ENCODE measurements around the gene KHDC4. TPM values are rescaled to one million over a fixed set of nuclear protein-coding genes. Genes with fewer than 3 reads are reported as not detected.

KHDC4 gene
- polyA plus RNA-seq, 4 donors = 48.7 to 61.0 (median 50.7) TPM

GRCh38 chr1:155970531-155971167 lies 36.4 kb upstream of the KHDC4 start:
- DNase-seq (ENCODE audit: low read depth in 4 of 4, low spot score in 3 of 4) = no peak

- DNase-seq (ENCODE audit: low read depth in 4 of 4, low spot score in 3 of 4) = no peak
These were observed 35.2 kb upstream of the KHDC4 start for GRCh38 chr1:155969377-155969791.

GRCh38 chr1:155968670-155969069 lies 34.5 kb upstream of the KHDC4 start:
- no peak for DNase-seq (ENCODE audit: low read depth in 4 of 4, low spot score in 3 of 4)

GRCh38 chr1:155968051-155968400 lies 33.8 kb upstream of the KHDC4 start:
- no peak for DNase-seq (ENCODE audit: low read depth in 4 of 4, low spot score in 3 of 4)

GRCh38 chr1:155967341-155968050 lies 33.3 kb upstream of the KHDC4 start:
- DNase-seq (ENCODE audit: low read depth in 4 of 4, low spot score in 3 of 4) = no peak

GRCh38 chr1:155966750-155967149 lies 32.5 kb upstream of the KHDC4 start:
- no peak for DNase-seq (ENCODE audit: low read depth in 4 of 4, low spot score in 3 of 4)

- no peak for DNase-seq (ENCODE audit: low read depth in 4 of 4, low spot score in 3 of 4)
These were observed 31.9 kb upstream of the KHDC4 start for GRCh38 chr1:155966135-155966534.

- DNase-seq (ENCODE audit: low read depth in 4 of 4, low spot score in 3 of 4) = no peak
These were observed 30.0 kb upstream of the KHDC4 start for GRCh38 chr1:155964193-155964592.

- no peak for DNase-seq (ENCODE audit: low read depth in 4 of 4, low spot score in 3 of 4)
These were observed 28.5 kb upstream of the KHDC4 start for GRCh38 chr1:155962599-155963211.

- DNase-seq (ENCODE audit: low read depth in 4 of 4, low spot score in 3 of 4) = no peak
These were observed 27.7 kb upstream of the KHDC4 start for GRCh38 chr1:155961937-155962336.

GRCh38 chr1:155960081-155960745 lies 26.0 kb upstream of the KHDC4 start:
- DNase-seq (ENCODE audit: low read depth in 4 of 4, low spot score in 3 of 4) = no peak

GRCh38 chr1:155957411-155957915 lies 23.2 kb upstream of the KHDC4 start:
- DNase-seq (ENCODE audit: low read depth in 4 of 4, low spot score in 3 of 4) = no peak

GRCh38 chr1:155954645-155955044 lies 20.4 kb upstream of the KHDC4 start:
- DNase-seq (ENCODE audit: low read depth in 4 of 4, low spot score in 3 of 4) = no peak

GRCh38 chr1:155952505-155952890 lies 18.3 kb upstream of the KHDC4 start:
- no peak for DNase-seq (ENCODE audit: low read depth in 4 of 4, low spot score in 3 of 4)

- no peak for DNase-seq (ENCODE audit: low read depth in 4 of 4, low spot score in 3 of 4)
These were observed 17.7 kb upstream of the KHDC4 start for GRCh38 chr1:155951753-155952504.

- DNase-seq (ENCODE audit: low read depth in 4 of 4, low spot score in 3 of 4) = no peak
These were observed 16.6 kb upstream of the KHDC4 start for GRCh38 chr1:155950829-155951228.

- no peak for DNase-seq (ENCODE audit: low read depth in 4 of 4, low spot score in 3 of 4)
These were observed 13.5 kb upstream of the KHDC4 start for GRCh38 chr1:155947741-155948140.

GRCh38 chr1:155947292-155947691 lies 13.1 kb upstream of the KHDC4 start:
- DNase-seq (ENCODE audit: low read depth in 4 of 4, low spot score in 3 of 4) = no peak

GRCh38 chr1:155946633-155947219 lies 12.5 kb upstream of the KHDC4 start:
- no peak for DNase-seq (ENCODE audit: low read depth in 4 of 4, low spot score in 3 of 4)

- DNase-seq (ENCODE audit: low read depth in 4 of 4, low spot score in 3 of 4) = no peak
These were observed 10.2 kb upstream of the KHDC4 start for GRCh38 chr1:155944444-155944799.
